GM19395 (cell line): ENCODE results near the gene SLC15A5.

Experiments used
- ATAC-seq: cut with Tn5 transposase; IDR thresholded peaks from one replicate; pipeline ENCODE4 v1.9.1; 2021; ENCODE audit warnings: mild to moderate bottlenecking, moderate library complexity; ENCODE audit not compliant: unreplicated experiment

Gene SLC15A5, protein sequence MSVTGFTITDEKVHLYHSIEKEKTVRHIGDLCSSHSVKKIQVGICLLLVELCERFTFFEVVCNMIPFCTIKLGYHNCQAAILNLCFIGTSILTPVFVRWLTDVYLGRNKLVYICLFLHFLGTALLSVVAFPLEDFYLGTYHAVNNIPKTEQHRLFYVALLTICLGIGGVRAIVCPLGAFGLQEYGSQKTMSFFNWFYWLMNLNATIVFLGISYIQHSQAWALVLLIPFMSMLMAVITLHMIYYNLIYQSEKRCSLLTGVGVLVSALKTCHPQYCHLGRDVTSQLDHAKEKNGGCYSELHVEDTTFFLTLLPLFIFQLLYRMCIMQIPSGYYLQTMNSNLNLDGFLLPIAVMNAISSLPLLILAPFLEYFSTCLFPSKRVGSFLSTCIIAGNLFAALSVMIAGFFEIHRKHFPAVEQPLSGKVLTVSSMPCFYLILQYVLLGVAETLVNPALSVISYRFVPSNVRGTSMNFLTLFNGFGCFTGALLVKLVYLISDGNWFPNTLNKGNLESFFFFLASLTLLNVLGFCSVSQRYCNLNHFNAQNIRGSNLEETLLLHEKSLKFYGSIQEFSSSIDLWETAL

DNA sequence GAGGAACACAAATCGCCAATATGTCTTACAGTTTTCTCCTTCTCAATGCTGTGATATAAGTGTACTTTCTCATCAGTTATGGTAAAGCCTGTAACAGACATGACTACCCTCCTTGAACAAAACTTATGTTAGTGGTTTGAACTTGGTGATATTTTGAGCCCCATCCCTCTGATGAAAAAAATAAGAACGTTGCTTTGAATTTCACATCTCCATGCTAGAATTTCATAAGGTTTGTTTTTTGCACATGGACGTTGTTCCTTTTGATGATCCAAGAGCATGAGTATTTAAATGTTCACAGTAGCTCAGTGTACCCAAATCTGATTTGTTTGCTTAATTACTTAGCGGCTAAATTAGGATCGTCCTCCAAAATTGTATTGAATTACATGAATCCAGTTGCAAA lies at the start of gene SLC15A5:
TSS of gene SLC15A5 (minus strand) at position 101 of the 400 bp plus-strand sequence. CDS start at position 101, 0 bp downstream.
- ATAC-seq, result no peak

GRCh38 chr12:16325426-16325825 lies 47.9 kb upstream of the SLC15A5 start:
- ATAC-seq, result no peak

DNA sequence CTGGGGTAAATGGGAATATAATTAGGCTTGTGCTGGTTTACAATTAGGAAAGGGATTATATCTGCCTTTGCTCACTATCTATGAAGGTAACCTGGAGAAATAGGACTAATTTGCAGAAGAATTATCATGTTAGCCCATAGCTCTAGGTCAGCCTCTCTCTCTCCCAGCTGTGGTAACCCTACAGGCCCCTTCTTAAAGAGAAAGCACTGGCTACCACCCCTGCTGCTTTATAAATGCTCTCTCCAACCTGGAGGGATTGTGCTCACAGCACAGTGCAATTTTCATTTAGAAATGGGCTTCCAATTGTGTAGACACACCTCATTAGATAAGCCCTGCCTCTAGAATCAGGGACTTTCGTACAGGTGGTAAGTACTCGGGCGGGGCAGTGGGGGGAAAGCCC lies 47.3 kb upstream of the SLC15A5 start:
- ATAC-seq, result no peak

DNA sequence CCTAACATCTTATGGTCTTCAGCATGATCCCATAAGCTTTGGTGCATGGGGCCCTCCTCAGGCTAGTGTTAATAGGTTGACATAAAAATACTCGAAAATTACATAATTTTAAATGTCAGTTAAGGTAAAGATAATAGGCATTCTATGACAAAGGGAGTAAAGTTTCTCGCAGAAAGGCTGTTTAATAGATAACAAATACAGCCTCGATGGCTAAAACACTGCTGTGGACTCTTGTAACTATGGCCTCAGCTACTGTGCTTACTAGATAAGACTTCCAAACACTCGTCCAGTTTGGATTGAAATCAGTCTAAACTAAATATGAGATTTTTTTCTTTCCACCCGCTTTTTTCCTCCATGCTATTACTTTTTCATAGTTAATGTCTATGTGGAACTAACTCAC lies 46.8 kb upstream of the SLC15A5 start:
- ATAC-seq, result no peak

DNA sequence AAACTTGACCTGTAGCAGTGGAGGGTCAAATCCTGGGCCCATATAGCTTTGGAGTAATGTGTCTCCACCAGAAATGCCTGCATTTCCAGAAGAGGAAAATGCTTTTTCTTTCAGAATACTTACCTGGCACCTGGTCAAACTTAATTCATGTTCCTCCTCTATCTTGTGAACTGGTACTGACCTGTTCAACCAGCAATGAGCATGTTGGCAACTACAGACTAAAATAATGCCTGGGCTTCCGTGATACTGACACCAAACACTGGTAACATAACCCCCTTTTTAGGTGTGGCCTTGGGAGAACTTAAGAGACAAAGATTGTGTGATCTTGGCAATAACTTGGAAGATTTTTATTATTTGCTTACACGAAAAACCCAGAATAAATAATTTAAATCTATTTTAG lies 46.2 kb upstream of the SLC15A5 start:
- no peak for ATAC-seq

GRCh38 chr12:16323010-16323409 lies 45.5 kb upstream of the SLC15A5 start:
- ATAC-seq, result no peak

GRCh38 chr12:16310934-16311333 lies 33.4 kb upstream of the SLC15A5 start:
- no peak for ATAC-seq

DNA sequence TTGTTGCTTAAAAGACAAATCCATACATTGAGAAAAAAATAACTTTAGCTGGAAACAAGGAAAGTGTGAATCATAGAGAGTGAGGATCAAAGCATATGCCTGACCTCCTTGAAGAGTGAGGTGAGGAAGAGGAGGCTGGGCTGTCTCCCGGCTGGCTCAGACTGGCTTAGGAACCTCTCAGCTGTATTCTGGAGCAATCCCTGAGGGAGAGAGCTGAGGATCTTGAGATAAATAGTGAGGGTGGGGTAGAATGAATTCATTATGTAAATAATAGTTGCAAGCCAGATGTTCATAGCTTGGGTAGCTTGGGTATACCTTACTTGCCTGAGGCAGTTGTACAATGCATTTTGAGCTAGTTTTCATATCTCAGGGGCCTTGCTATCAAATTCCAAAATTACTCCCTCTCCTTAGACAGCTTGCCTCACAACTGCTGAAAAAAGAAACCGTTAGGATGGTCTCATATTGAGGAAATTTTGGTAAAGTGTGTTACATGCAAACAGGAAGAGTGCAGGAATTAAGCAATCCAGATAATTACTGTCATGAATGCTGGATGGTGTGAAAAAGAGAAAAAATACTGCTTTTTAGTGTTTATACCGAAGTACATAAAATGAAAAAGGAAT lies 30.5 kb upstream of the SLC15A5 start:
- ATAC-seq, result no peak

- ATAC-seq, result no peak
Observed at GRCh38 chr12:16303939-16304338, 26.5 kb upstream of the SLC15A5 start.

DNA sequence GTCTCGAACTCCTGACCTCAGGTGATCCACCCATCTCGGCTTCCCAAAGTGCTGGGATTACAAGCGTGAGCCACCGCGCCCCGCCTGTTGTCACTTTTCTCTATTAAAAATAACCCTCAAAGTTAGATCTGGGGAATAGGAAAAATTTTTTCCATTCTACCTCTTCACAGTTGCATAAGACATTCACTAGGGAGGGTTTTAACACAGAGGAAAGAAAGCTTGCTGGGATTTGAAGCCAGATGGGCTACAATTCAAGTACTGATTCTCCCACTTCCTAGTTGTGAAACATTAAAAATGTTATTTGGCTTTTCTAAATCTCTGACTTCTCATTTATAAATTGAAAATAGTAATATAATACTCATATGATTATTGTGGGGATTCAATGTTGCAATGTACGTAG lies 23.3 kb upstream of the SLC15A5 start:
- ATAC-seq, result no peak

DNA sequence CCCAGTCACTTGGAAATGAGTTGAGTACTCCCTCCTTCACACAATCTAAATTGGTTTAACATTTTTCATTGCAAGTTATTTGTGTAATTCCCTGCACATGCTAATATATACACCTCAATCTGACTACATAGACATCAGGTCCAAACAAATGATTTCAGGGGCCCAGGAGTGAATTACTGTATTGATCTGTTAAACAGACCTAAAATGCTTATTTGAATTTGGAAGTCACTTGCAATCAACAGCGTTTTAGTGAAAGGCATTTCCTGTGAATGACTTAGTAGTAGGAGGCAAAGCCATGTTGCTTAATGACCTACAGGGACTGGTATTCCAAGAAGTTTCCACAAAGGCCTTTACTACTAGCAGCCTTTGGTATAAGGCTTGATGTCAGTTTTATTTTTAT lies 22.6 kb upstream of the SLC15A5 start:
- ATAC-seq, result no peak

- ATAC-seq, result no peak
Observed at GRCh38 chr12:16299403-16299802, 21.9 kb upstream of the SLC15A5 start.

DNA sequence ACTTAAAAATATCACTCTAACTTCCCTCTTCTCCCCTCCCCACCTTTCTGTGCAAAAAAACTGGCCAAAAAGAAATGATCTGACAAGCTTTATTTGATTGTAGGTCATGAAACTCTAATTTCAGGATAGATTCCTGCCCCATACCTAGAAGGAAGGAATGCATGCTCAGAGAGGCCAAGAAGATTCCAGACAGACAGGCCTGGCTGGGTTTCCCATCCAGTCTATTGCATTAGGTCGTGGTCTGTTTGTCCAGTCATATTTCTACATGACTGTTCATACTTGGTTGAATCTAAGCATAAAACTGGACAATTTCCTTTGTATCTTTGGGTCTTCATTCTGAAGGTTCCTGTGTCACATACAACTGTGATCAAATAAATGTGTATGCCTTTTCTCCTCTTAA lies 20.0 kb upstream of the SLC15A5 start:
- ATAC-seq, result no peak

DNA sequence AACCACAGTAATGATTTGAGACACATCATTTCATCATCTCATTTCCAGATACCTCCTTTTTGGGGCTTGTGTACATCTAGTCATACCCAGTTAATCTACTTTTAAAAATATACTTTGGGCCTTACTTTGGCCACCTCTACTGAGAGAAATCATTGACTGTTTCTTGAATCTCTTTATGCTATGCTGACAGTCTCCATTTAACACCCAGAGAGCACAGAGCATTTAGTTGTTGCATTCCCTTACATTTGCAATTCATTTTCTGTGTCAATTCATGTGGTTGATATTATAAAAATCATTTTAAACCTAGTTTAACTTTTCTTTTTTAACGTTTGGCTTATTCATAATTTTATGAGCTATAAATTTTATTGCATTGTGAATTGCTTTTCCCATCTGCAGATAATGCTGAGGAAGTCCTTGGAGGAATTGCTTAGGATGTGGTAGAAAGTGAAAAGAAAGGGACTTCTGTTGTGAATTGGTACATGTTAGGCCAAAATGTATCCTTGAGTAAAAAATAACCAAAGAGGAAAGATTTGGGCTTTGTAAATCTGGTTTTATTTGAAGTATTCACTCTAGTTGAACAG lies 17.0 kb upstream of the SLC15A5 start:
- ATAC-seq, result no peak

DNA sequence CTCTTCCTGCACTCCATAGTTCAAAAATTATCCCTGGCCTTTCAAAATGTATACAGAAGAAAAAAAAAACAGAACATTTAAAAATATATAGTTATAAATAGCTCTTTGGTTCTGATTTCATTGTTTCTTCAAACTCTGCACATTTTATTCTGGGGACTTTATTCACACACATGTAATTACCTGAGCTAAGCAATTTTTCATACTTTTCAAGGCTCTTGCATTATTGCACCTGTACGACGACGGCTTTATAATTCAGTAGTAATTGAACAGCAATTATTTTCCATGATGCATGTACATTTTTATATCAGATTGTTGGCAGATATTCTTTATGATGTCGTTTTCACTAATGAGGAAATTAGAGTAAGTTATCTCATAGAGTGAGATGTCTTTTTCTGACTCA lies 13.5 kb upstream of the SLC15A5 start:
- no peak for ATAC-seq

DNA sequence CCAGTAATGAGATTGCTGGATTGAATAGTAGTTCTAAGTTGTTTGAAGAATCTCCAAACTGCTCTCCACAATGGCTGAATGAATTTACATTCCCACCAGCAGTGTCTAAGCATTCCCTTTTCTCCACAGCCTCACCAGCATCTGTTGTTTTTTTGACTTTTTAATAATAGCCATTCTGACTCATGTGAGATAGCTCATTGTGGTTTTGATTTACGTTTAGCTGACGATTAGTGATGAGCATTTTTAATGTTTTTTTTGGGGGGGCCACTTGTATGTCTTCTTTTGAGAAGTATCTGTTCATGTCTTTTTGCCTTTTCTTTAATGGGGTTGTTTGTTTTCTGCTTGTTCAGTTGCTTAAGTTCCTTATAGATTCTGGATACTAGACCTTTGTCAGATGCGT lies 8.1 kb upstream of the SLC15A5 start:
- no peak for ATAC-seq

DNA sequence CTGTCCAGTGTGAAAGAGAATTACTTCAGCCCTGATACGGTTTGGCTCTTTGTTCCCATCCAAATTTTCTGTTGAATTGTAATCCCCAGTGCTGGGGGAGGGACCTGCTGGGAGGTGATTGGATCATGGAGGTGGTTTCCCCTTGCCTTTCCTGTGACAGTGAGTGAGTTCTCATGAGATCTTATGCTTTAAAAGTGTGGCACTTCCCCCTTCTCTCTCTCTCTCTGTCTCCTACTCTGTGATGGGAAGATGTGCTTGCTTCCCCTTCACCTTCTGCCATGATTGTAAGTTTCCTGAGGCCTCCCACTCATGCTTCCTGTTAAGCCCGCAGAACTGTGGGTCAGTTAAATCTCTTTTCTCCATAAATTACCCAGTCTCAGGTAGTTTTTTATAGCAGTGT lies 5.5 kb upstream of the SLC15A5 start:
- no peak for ATAC-seq

DNA sequence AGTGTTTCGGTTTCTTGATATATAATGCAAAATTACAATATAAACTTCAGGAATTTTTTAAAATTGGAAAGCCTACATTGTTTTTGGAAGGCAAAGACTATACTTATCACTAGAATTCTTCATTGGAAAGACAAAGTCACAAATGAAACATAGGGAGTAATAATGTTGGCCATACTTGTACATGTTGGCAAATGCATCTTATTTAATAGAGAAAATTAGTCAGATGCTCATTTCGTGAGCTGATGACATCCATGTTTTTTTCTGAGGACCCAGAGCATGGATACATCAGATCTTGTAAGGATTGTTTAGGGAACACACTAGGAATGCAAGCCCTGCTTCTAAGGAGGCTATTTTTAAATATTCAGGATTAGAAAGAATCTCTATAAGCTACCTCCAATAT lies 4.6 kb upstream of the SLC15A5 start:
- ATAC-seq, result no peak

DNA sequence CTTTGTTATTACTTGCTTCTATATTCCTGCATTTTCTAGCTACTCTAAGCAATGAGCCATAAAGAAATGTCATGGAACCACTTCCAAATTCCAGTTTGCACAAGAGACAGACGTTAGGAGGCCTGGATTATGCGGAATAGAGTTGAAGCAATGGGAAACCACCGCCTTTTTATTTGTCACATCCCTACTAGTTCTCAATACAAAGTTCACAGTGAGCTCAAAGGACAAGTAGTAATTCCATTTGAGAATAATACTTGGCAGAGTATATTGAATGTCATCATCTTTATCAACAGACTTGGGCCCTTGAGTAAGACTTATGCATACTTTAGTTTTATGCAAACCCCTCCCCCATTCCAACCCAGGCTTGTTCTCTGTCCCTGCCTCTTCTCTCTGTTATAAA lies 3.7 kb upstream of the SLC15A5 start:
- no peak for ATAC-seq

DNA sequence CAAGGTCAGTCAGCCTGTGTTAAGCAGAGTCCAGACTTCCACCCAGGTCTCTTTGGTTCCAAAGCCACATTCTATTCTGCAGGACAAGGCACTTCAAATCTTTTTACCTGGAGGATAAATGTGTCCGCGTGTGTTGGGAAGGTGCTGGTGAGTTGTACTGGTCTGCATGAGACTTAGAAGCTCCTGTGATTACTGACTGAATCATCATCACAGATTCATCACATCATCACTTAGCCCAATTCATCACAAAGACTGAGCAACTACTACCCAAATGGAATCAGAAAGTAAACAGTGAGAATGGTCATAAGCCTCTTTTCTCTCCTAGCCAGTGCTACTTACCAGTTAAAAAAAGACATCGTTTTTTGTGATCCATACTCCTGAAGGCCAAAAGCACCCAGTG lies 5.3 kb downstream of the SLC15A5 start:
- no peak for ATAC-seq

DNA sequence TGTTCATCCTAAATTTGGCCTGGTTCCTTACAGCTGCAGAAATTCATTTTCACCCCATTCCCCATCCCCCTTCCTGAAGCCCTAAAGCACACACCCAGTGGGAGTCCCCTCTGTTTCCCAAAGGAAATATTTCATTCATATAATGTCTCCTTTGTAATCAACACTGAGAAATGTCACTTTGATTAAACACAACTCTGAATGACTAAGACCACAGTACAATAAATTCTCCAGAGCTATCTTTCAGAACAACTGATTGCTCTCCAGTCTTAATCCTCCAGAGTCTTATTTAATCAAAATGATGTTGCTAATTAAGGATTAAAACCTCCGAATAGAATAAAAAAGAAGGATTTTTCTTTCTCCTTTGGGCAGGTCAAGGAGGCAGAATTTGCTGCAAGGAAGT lies 6.4 kb downstream of the SLC15A5 start:
- ATAC-seq, result no peak

DNA sequence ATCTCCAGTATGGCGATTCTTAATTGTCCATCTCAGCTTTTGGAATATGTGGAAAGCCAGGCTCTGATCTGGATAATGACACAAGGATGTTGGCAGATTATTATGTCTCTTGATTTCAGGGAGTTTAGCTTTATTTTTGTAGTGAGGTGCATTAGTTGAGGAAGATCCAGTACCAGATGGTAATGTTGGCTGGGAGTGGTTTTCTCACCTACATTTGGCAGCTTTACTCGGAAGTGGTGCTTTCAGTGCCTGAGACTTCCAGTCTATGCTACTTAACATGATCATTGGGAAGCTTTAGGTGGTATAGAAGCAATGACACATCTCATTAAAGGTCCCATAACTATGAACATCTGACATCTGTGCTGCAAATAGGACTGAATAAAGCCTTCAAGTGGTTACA lies 7.5 kb downstream of the SLC15A5 start:
- ATAC-seq, result no peak
